T follicular helper cell (primary cell): ENCODE measurements around the gene GPS1.

Experiments
- DNase-seq: peaks from one replicate; pipeline ENCODE4 v3.0.0-alpha.2; 2020; ENCODE audit warnings: low read depth

Gene GPS1

DNA sequence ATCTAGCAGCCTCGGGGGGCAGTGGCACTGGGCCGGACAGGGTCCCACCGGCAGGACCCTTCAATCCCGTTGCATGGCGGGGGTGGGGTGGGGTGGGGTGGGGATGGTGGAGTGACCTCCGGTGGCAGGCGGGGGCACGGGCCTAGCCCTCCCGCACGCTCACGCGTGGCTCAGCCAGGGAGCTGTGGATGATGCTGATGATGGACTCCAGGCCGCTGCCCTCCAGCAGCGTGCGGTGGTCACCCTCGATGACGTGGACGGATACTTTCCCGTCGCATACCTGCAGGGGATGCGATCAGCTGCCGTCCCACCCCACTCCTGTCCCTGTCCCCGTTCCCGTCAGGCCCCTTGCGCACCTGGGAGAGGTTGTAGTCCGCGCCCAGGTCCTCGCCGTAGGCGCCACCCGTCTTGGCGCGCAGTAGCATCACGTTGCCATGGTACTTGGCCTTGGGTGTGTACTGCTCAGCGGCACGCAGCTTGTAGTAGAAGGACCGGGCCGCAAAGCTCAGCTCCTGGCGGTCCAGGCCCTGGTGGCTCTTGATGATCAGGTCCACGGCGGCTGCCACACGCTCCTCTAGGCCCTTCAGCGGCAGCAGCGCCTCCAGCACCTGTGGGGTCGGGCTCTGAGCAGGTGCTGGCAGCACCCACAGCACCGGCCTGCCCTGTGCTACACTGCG lies 27.4 kb downstream of the GPS1 start:
- no peak for DNase-seq

DNA sequence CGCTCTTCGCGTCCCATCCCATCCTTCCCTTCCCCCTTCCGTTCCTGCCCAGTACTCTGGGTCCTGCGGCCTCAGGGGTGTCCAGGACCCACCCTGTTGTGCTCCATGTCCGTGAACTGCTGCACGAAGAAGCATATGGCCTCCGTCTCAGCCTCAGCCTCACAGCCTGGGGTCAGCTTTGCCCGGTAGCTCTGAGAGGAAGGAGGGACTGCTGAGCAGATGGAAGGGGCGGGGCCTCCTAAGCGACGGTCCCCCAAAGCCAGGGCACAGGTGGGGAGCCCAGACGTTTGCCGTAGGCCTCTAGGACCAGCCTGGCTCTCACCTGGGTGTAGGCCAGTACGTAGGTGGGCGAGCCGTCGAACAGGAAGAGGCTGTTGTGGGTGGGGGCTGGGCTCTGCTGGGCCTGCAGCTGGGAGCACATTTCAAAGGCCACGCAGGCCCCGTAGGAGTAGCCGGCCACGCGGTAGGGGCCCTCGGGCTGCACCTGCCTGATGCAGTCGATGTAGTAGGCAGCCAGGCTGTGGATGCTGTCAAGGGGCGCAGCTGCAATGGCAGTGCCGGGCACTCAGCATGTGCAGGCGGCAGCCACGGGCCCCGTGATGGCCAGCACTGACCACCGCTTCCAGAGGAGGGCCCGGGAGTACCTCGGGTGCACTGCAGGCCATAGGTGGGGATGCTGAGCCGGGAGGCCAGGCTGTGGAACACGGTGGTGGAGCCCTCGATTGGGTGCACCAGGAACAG lies 28.5 kb downstream of the GPS1 start:
- no peak for DNase-seq

DNA sequence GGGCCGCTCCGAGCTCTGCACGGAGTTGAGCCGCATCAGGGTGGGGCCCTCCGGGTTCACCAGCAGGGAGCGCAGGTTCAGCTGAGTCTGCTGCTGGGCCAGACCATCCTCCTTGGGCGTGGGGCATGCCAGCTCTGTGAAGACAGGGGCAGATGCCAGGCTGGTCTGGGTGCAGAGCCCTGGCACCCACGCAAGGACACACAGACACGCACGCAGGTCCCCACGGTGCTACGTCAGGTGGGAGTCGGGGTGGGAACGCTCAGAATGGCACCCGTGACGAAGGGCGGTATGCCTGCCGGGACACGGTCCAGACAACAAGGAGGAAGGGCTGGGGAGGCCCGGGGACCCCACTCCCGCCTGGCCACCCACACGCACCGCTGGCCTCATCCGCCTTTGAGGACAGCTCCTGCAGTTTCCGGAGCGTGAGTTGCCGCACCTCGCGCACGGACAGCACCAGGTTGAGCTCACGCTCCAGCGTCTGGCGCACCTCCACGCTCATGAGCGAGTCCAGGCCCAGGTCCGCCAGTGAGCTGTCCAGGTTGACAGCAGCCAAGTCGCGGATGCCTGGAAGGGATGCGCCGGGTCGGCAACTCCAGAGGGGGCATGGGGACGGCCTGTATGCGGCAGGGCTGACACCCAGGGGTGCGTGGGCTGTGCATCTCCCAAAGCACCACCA lies 29.2 kb downstream of the GPS1 start:
- DNase-seq, result no peak

GRCh38 chr17:82081546-82081945 lies 29.8 kb downstream of the GPS1 start:
- no peak for DNase-seq

DNA sequence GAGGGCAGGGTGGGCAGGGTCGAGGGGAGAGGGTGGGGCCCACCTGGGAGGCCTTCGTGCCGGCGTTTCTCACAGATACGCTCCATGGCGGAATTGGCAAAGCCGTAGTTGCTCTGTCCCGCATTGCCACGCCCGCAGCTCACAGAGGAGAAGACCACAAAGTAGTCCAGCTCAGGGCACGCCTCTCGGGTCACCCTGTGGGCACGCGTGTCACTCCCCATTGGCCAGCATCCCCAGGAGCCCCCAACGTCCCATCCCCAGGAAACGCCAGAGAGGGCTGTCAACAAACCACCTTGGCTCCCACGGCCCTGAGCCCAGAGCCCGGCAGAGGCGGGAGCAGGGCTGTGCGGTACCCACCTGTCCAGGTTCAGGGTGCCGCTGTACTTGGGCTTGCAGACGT lies 30.3 kb downstream of the GPS1 start:
- DNase-seq, result no peak

GRCh38 chr17:82082456-82082855 lies 30.8 kb downstream of the GPS1 start:
- DNase-seq, result no peak

GRCh38 chr17:82083009-82083408 lies 31.3 kb downstream of the GPS1 start:
- DNase-seq, result no peak

- no peak for DNase-seq
These were observed 32.0 kb downstream of the GPS1 start for GRCh38 chr17:82083533-82084359.

GRCh38 chr17:82084373-82085030 lies 32.8 kb downstream of the GPS1 start:
- DNase-seq, result no peak

DNA sequence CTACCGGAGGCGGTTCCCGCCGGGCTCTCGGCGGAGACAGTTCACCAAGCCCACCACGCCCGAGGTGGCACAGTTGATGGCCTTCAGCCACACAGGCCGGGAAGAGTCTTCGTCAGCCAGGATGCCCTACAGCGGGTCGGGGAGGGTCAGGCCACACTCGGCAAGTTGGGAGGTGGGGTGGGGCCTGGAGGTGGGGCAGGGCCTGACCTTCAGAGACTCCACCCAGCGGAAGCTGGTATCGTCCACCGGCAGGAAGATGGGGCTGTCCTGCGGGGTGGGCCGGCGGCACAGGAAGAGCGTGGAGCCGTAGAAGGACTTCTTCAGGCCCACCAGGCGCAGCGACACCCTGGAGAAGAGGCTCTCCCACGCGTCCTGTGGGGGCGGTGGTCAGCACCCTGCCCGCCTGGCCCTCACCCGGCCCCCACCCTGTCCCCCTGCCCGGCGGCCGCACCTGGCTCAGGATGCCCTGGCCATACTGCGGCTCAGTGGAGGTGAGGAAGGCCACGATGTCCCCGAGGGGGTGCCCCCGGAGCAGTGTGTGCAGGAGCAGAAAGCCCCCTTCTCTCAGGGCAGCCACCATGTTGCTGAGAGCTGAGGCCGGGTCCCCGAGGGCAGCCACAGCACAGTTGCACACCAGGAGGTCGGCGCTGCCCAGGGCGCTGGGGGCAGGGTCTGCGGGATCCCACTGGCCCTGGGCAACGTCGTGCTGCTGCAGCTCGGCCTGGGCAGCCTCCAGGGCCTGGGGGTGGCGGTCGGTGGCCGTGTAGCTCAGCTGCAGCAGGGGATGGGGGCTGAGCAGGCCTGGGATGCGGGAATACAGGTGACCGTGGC lies 33.5 kb downstream of the GPS1 start:
- no peak for DNase-seq

GRCh38 chr17:82085931-82086764 lies 34.5 kb downstream of the GPS1 start:
- no peak for DNase-seq

DNA sequence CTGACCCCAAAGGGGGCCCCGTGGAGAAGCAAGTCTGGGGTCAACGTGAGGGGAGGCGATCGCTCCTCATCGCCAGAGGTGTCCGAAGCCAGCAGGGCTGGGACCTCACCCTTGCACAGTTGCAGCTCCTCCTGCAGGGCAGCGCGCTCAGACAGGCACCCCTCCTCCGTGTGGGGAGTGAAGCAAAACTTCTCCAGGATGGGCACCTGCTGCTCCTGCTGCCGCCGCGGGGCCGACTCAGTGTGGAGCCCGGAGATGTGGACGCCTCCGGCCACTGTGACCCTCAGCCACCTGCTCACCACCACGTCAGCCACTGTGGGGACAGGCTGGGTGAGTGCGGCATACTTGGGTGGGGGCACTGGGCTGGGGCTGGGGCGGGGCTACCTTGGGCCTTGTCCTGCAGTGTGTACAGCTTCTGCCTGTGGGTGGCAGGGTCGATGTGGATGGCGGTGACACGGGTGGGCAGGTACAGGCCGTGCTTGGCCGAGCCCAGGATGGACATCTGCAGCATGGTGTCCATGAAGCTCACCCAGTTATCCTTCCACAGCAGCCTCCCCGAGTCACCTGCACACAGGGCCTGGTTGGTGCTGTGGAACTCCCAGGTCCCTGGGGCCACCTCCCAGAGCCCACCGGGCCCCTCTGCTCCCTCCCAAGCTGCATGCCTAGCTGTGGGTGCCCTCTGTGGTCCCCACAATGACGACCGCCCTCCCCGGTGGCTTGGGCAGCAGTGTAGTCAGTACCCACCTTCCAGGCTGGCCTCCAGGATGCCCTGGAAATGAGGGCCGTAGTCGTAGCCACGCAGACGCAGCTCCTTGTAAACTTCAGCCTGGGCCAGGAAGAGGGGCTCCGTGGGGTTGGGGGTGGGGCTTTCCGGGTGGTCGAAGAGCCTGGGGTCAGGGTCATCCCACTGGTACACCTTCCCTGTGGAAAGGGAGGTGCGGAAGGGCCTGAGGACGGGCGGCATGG lies 35.5 kb downstream of the GPS1 start:
- DNase-seq, result no peak

GRCh38 chr17:82087961-82088837 lies 36.5 kb downstream of the GPS1 start:
- DNase-seq, result no peak

DNA sequence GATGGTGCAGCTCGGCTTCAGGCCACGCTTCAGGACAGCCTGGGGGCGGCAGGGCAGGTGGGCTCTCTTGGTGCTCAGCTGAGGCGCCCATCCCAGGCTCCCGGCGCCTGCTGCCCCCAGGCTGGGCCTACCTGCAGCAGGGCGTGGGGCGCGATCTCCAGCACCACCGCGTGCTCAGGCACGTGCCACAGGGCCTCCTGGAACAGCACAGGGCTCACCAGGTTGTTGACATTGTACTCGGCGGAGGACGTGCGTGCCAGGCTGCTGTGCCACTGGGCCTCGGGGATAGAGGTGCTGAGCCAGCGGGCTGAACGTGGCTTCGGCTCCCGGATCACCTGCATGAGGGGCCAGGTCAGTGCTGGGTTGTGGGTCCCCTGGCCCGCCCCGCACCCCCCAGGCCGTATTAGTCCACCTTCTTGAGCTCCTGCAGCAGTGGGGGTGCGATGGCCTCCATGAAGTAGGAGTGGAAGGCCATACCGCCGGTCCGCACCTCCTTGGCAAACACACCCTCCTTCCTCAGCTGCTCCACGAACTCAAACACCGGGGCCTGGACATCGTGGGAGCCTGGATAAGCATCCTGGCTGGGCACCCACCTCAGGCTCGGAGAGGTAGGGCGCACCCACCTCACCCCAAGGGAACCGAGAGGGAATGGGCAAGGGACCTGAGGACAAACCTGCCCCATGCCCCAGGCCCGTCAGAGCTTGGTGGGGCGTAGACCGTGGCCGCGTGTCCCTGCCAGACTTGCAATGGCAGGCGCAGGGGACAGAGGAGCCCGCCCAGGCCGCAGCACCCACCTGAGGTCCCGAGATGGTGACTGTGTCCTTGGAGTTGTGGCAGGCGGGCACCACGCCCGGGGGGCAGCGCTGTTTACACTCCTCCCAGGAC lies 37.4 kb downstream of the GPS1 start:
- no peak for DNase-seq

DNA sequence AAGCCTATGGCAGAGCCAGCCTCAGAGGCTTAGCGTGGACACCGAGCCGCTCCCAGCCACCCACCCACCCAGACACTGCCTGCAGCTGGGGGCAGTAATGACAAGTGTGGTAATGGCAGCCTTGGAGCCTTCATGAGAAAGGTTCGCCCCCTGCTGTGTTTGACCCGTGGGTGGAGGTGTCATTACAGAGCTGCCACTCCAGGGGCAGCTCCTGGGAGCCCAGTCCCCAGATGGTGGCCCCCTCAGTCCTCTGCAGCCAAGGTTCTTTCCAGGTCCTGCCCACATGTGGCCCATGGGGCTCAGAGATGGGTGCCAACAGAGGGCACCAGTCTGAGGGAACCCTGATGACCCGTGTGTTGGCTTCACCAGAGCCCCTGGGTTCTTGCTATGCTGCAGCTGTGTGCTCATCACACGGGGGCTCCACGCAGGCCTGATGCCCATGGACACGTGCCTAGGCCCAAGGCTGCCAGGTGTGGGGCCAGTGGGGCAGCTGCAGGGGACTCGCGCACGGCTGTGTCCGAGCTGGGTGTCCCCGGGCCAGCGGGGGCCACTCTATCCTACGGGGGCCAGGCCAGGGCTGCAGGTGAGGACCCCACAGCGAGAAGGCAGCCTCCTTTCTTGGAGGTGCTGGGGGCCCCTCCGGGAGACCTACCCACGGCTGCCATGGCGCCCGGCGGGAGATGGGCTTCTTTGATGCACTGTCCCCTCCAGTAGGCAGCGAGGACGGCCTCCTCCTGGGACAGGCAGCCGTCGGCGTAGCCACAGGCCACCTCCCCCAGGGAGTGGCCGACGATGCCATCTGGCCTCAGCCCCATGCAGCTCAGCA lies 38.2 kb downstream of the GPS1 start:
- DNase-seq, result no peak
